ENCODE data around the gene ADAMTSL3. TPM values are rescaled to one million over a fixed set of nuclear protein-coding genes. Genes with fewer than 3 reads are reported as not detected.

ADAMTSL3 gene
- polyA plus RNA-seq, 1 of the 3 experiments (the other 2 are of a cell fraction) = 0.02 TPM

DNA sequence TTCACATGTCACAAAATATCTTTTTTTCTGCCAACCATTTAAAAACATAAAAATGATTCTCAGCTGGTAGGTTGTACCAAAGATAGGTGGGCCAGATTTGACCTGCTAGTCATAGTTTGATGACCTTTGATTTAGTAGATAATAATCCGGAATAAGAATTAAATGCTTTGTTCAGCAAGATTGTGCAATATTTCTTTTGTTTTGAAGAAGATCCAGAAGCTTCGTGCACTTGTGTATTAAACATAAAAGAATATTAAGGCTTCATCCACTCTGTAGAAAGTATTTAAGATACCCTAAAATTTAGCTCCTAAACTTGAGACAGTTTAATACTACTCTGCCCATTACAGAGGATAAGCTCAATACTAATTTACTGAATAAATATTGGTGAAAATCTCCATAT, 258.4 kb downstream of the ADAMTSL3 start:
- no peaks in the 10 kb centered on the region for H3K27me3 ChIP-seq (ENCODE audit: insufficient read depth)
- ChIA-PET CTCF (no interaction called here), POLR2A (no interaction called here)
- DNase-seq = no peak
- TF ChIP-seq, protein P1, sequence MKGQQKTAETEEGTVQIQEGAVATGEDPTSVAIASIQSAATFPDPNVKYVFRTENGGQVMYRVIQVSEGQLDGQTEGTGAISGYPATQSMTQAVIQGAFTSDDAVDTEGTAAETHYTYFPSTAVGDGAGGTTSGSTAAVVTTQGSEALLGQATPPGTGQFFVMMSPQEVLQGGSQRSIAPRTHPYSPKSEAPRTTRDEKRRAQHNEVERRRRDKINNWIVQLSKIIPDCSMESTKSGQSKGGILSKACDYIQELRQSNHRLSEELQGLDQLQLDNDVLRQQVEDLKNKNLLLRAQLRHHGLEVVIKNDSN (IDR thresholded peaks at IDR 0.05; ENCODE audit: borderline replicate concordance, low read depth) = no peak
- TF ChIP-seq JUND (IDR thresholded peaks at IDR 0.05) = no peak
- no peak for TF ChIP-seq RFX5 (IDR thresholded peaks at IDR 0.05; ENCODE audit: low read length)
- no peak for TF ChIP-seq FOXJ3 (CRISPR knock-in tag; IDR thresholded peaks at IDR 0.05)
- TF ChIP-seq, protein P2, sequence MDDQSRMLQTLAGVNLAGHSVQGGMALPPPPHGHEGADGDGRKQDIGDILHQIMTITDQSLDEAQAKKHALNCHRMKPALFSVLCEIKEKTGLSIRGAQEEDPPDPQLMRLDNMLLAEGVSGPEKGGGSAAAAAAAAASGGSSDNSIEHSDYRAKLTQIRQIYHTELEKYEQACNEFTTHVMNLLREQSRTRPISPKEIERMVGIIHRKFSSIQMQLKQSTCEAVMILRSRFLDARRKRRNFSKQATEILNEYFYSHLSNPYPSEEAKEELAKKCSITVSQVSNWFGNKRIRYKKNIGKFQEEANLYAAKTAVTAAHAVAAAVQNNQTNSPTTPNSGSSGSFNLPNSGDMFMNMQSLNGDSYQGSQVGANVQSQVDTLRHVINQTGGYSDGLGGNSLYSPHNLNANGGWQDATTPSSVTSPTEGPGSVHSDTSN (IDR thresholded peaks at IDR 0.05) = no peak
- no peaks in the 10 kb centered on the region for H3K9me2 ChIP-seq
- H4K20me1 ChIP-seq (ENCODE audit: insufficient read depth) = no peaks in the 10 kb centered on the region
- H3F3A ChIP-seq (replicated peaks; ENCODE audit: insufficient read depth) = no peaks in the 10 kb centered on the region
- H2AFZ ChIP-seq (ENCODE audit: low read depth) = no peak overlapping the region
- WGBS (ENCODE audit: low lambda C conversion rate) = 7% methylated on average over 2 of the region's 2 CpGs
- no peaks in the 10 kb centered on the region for H3K4me1 ChIP-seq (ENCODE audit: control insufficient read depth in 1 of 2, insufficient read depth in 2 of 2, low read depth in 1 of 2, low read length in 1 of 2)
- H3K4me3 ChIP-seq (ENCODE audit: low read depth in 2 of 2, low read length in 1 of 2) = no peak overlapping the region
- H3K79me2 ChIP-seq (ENCODE audit: insufficient read depth) = no peaks in the 10 kb centered on the region
- no peak overlapping the region for H3K4me2 ChIP-seq
- no peaks in the 10 kb centered on the region for H3K9me3 ChIP-seq
- no peak overlapping the region for H3K9ac ChIP-seq
- H3K36me3 ChIP-seq (replicated peaks in 1 of 2; ENCODE audit: control insufficient read depth in 1 of 2, insufficient read depth in 2 of 2, low read length in 1 of 2) = no peaks in the 10 kb centered on the region
- no peak overlapping the region for H3K27ac ChIP-seq (ENCODE audit: low read depth in 2 of 2, low read length in 1 of 2)

DNA sequence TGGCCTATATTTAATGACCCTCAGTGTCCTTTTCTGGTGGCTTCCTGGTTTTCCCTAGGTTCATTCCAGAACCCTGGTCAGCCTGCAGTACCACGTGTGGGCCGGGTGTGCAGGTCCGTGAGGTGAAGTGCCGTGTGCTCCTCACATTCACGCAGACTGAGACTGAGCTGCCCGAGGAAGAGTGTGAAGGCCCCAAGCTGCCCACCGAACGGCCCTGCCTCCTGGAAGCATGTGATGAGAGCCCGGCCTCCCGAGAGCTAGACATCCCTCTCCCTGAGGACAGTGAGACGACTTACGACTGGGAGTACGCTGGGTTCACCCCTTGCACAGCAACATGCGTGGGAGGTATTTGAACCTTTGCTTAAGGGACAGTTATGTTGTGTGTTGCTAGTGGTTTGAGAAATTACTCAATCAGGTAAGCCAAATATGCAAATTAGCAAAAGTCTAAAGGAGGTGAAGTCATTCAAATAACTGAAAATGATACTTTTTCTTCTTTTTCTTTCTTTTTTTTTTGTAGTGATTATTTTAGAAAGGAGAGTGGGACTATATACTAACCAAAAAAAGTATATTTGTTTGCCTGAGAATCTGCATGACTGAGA, 259.2 kb downstream of the ADAMTSL3 start:
- WGBS (ENCODE audit: low lambda C conversion rate) = 23% methylated on average over 14 of the region's 14 CpGs
- no peaks in the 10 kb centered on the region for H3K9me2 ChIP-seq
- POLR2A ChIA-PET = no interaction called here
- TF ChIP-seq, protein P3, sequence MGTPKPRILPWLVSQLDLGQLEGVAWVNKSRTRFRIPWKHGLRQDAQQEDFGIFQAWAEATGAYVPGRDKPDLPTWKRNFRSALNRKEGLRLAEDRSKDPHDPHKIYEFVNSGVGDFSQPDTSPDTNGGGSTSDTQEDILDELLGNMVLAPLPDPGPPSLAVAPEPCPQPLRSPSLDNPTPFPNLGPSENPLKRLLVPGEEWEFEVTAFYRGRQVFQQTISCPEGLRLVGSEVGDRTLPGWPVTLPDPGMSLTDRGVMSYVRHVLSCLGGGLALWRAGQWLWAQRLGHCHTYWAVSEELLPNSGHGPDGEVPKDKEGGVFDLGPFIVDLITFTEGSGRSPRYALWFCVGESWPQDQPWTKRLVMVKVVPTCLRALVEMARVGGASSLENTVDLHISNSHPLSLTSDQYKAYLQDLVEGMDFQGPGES (IDR thresholded peaks at IDR 0.05; ENCODE audit: low read depth, low read length) = no peak
- TF ChIP-seq, protein P1 (IDR thresholded peaks at IDR 0.05; ENCODE audit: borderline replicate concordance, low read depth) = no peak
- TF ChIP-seq SMC3 (IDR thresholded peaks at IDR 0.05; ENCODE audit: low read depth, low read length) = no peak
- TF ChIP-seq POLR2AphosphoS5 (IDR thresholded peaks at IDR 0.05; ENCODE audit: low read depth, low read length) = no peak
- no peak for TF ChIP-seq TEAD4 (IDR thresholded peaks at IDR 0.05; ENCODE audit: borderline replicate concordance, insufficient read depth)
- TF ChIP-seq YY1 (IDR thresholded peaks at IDR 0.05; ENCODE audit: low read depth) = no peak
- TF ChIP-seq SIN3A (IDR thresholded peaks at IDR 0.05; ENCODE audit: borderline replicate concordance, low read depth, low read length) = no peak
- no peak for TF ChIP-seq GATA2 (CRISPR knock-in tag; IDR thresholded peaks at IDR 0.05)
- no peak for TF ChIP-seq FOXJ3 (CRISPR knock-in tag; IDR thresholded peaks at IDR 0.05)
- TF ChIP-seq, protein P4, sequence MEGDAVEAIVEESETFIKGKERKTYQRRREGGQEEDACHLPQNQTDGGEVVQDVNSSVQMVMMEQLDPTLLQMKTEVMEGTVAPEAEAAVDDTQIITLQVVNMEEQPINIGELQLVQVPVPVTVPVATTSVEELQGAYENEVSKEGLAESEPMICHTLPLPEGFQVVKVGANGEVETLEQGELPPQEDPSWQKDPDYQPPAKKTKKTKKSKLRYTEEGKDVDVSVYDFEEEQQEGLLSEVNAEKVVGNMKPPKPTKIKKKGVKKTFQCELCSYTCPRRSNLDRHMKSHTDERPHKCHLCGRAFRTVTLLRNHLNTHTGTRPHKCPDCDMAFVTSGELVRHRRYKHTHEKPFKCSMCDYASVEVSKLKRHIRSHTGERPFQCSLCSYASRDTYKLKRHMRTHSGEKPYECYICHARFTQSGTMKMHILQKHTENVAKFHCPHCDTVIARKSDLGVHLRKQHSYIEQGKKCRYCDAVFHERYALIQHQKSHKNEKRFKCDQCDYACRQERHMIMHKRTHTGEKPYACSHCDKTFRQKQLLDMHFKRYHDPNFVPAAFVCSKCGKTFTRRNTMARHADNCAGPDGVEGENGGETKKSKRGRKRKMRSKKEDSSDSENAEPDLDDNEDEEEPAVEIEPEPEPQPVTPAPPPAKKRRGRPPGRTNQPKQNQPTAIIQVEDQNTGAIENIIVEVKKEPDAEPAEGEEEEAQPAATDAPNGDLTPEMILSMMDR (IDR thresholded peaks at IDR 0.05) = no peak
- TF ChIP-seq, protein P5, sequence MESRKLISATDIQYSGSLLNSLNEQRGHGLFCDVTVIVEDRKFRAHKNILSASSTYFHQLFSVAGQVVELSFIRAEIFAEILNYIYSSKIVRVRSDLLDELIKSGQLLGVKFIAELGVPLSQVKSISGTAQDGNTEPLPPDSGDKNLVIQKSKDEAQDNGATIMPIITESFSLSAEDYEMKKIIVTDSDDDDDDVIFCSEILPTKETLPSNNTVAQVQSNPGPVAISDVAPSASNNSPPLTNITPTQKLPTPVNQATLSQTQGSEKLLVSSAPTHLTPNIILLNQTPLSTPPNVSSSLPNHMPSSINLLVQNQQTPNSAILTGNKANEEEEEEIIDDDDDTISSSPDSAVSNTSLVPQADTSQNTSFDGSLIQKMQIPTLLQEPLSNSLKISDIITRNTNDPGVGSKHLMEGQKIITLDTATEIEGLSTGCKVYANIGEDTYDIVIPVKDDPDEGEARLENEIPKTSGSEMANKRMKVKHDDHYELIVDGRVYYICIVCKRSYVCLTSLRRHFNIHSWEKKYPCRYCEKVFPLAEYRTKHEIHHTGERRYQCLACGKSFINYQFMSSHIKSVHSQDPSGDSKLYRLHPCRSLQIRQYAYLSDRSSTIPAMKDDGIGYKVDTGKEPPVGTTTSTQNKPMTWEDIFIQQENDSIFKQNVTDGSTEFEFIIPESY (IDR thresholded peaks at IDR 0.05; ENCODE audit: borderline replicate concordance, low read depth) = no peak
- no peak for TF ChIP-seq JUND (IDR thresholded peaks at IDR 0.05)
- no peak for TF ChIP-seq EZH2phosphoT487 (IDR thresholded peaks at IDR 0.05; ENCODE audit: borderline replicate concordance, low read depth)
- TF ChIP-seq, protein P6, sequence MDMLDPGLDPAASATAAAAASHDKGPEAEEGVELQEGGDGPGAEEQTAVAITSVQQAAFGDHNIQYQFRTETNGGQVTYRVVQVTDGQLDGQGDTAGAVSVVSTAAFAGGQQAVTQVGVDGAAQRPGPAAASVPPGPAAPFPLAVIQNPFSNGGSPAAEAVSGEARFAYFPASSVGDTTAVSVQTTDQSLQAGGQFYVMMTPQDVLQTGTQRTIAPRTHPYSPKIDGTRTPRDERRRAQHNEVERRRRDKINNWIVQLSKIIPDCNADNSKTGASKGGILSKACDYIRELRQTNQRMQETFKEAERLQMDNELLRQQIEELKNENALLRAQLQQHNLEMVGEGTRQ (IDR thresholded peaks at IDR 0.05; ENCODE audit: borderline replicate concordance, low read depth, low read length) = no peak
- no peak for TF ChIP-seq NFIC (IDR thresholded peaks at IDR 0.05; ENCODE audit: borderline replicate concordance)
- no peak for TF ChIP-seq RFX5 (IDR thresholded peaks at IDR 0.05; ENCODE audit: low read length)
- no peak for TF ChIP-seq RXRA (IDR thresholded peaks at IDR 0.05; ENCODE audit: borderline replicate concordance, low read depth)

More for the DNA sequence above, 259.2 kb downstream of the ADAMTSL3 start:
- CTCF ChIA-PET = no interaction called here
- Histone ChIP-seq H3K79me2 (ENCODE audit: insufficient read depth) (no peaks in the 10 kb centered on the region), H3K4me2 (no peak overlapping the region), H3K27ac (ENCODE audit: low read depth in 2 of 2, low read length in 1 of 2) (no peak overlapping the region), H3K4me1 (ENCODE audit: control insufficient read depth in 1 of 2, insufficient read depth in 2 of 2, low read depth in 1 of 2, low read length in 1 of 2) (no peaks in the 10 kb centered on the region), H3F3A (replicated peaks; ENCODE audit: insufficient read depth) (no peaks in the 10 kb centered on the region), H3K36me3 (replicated peaks in 1 of 2; ENCODE audit: control insufficient read depth in 1 of 2, insufficient read depth in 2 of 2, low read length in 1 of 2) (no peaks in the 10 kb centered on the region), H3K9me3 (no peaks in the 10 kb centered on the region), H2AFZ (ENCODE audit: low read depth) (no peak overlapping the region), H3K4me3 (ENCODE audit: low read depth in 2 of 2, low read length in 1 of 2) (no peak overlapping the region), H3K27me3 (ENCODE audit: insufficient read depth) (no peaks in the 10 kb centered on the region), H4K20me1 (ENCODE audit: insufficient read depth) (no peaks in the 10 kb centered on the region), H3K9ac (no peak overlapping the region)
- no peak for DNase-seq

Measured in SK-N-SH (cell line).